WTC11 (cell line): Measurements from ENCODE around the gene SLC39A6.

Source experiments
- ATF6 ChIP-seq: sonication (generic); formaldehyde crosslinking; IDR thresholded peaks from 2 replicates; pipeline ENCODE4 v1.8.1; 2023; ENCODE audit warnings: mild to moderate bottlenecking, missing genetic modification reagents
- CBFB ChIP-seq: sonication (generic); formaldehyde crosslinking; IDR thresholded peaks from 2 replicates; pipeline ENCODE4 v1.8.1; 2022; ENCODE audit warnings: mild to moderate bottlenecking, low read depth, missing genetic modification reagents
- CTCF ChIP-seq: fragments of 200-600 bp; IDR thresholded peaks from 2 replicates; pipeline ENCODE4 v1.8.0; 2022; ENCODE audit warnings: antibody characterized with exemption
- GRHL2 ChIP-seq: fragments of 250-450 bp; sonication (Bioruptor Pico); IDR thresholded peaks from 2 replicates; pipeline ENCODE4 v1.8.0; 2022; ENCODE audit warnings: mild to moderate bottlenecking, moderate library complexity; ENCODE audit not compliant: insufficient replicate concordance, severe bottlenecking
- MLX ChIP-seq: sonication (generic); formaldehyde crosslinking; IDR thresholded peaks from 2 replicates; pipeline ENCODE4 v1.8.1; 2023; ENCODE audit warnings: mild to moderate bottlenecking, missing genetic modification reagents, moderate library complexity
- NR3C1 ChIP-seq: sonication (generic); formaldehyde crosslinking; conservative IDR thresholded peaks from 2 replicates; pipeline ENCODE4 v1.8.1; 2023; ENCODE audit warnings: low read depth, mild to moderate bottlenecking, missing genetic modification reagents
- USF2 ChIP-seq: sonication (generic); formaldehyde crosslinking; IDR thresholded peaks from 2 replicates; pipeline ENCODE4 v1.8.1; 2023; ENCODE audit warnings: mild to moderate bottlenecking, missing genetic modification reagents, moderate library complexity

GRCh38 chr18:36104749-36105148, 24.4 kb downstream of the SLC39A6 start:
- TF ChIP-seq MLX = no peak
- no peak for TF ChIP-seq CTCF
- TF ChIP-seq GRHL2 (CRISPR knock-in tag) = no peak
- TF ChIP-seq ATF6 = no peak
- no peak for TF ChIP-seq NR3C1 (CRISPR knock-in tag)
- TF ChIP-seq CBFB (CRISPR knock-in tag) = no peak
- no peak for TF ChIP-seq USF2 (CRISPR knock-in tag)
